ENCODE data around the gene FAM120B.
"Not testable (repeated sequence)": the region's sequence is repeated elsewhere in the genome, so short reads cannot be mapped to it uniquely, and the experiment has no call there.

FAM120B gene

DNA sequence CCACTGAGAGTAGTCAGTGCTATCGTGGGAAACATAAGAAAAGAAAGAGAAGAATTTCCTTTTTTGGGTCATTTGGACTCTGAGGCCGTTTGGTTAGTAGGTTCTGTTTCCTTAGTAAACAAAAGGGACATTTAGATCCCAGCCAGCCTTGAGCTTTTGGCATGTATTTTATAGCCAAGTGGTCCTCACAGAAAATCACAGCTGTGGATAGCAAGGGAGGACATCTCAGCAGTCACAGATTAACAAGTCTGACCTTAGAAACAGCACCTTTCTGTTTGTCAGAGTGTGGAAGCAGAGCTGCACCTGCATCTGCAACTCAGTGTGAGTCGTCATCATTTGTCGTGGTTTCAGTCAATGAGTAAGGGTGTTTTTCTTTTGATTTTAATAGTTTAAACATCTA is 40.5 kb downstream of the FAM120B start:
- no peak overlapping the region for H3K4me3 ChIP-seq (ENCODE audit: low read depth, low read length)
- TF ChIP-seq, protein P1, sequence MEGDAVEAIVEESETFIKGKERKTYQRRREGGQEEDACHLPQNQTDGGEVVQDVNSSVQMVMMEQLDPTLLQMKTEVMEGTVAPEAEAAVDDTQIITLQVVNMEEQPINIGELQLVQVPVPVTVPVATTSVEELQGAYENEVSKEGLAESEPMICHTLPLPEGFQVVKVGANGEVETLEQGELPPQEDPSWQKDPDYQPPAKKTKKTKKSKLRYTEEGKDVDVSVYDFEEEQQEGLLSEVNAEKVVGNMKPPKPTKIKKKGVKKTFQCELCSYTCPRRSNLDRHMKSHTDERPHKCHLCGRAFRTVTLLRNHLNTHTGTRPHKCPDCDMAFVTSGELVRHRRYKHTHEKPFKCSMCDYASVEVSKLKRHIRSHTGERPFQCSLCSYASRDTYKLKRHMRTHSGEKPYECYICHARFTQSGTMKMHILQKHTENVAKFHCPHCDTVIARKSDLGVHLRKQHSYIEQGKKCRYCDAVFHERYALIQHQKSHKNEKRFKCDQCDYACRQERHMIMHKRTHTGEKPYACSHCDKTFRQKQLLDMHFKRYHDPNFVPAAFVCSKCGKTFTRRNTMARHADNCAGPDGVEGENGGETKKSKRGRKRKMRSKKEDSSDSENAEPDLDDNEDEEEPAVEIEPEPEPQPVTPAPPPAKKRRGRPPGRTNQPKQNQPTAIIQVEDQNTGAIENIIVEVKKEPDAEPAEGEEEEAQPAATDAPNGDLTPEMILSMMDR (conservative IDR thresholded peaks at IDR 0.05; ENCODE audit: low read depth, low read length), result no peak
- DNase-seq (ENCODE audit: low read depth), result no peak

GRCh38 chr6:170347975-170348374 is 41.4 kb downstream of the FAM120B start:
- no peak for DNase-seq (ENCODE audit: low read depth)
- TF ChIP-seq, protein P1 (conservative IDR thresholded peaks at IDR 0.05; ENCODE audit: low read depth, low read length), result no peak
- H3K4me3 ChIP-seq (ENCODE audit: low read depth, low read length), result no peak overlapping the region

GRCh38 chr6:170351456-170351855 is 44.9 kb downstream of the FAM120B start:
- H3K4me3 ChIP-seq (ENCODE audit: low read depth, low read length); DNase-seq (ENCODE audit: low read depth): not testable (repeated sequence)

DNA sequence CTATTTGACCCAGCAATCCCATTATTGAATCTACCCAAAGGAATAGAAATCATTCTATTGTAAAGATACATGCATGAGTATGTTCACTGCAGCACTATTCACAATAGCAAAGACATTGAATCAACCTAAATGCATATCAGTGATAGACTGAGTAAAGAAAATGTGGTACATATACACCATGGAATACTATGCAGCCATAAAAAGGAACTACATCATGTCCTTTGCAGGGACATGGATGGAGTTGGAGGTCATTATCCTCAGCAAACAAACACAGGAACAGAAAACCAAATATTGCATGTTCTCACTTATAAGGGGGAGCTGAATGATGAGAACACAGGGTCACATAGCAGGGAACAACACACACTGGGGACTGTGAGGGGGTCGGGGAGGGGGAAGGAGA is 48.6 kb downstream of the FAM120B start:
- not testable (repeated sequence) for H3K4me3 ChIP-seq (ENCODE audit: low read depth, low read length); DNase-seq (ENCODE audit: low read depth)

DNA sequence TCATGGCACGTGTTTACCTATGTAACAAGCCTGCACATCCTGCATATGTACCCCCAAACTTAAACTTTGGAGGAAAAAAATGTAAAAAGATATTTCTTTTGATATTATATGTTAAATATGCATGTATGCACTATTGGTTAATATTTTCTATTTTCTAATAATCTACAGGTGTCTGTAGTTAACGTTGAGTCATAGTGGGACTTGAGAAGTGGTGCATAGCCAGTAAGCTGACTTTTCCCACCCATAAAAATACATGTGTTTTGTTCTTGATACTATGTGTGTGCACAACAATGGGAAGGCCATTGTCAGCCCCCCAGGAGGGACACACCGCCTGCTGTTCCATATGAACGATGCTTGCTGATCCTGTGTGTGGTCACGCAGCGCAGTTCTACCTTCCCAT is 49.1 kb downstream of the FAM120B start:
- TF ChIP-seq, protein P1 (conservative IDR thresholded peaks at IDR 0.05; ENCODE audit: low read depth, low read length), result no peak
- DNase-seq (ENCODE audit: low read depth), result no peak
- H3K4me3 ChIP-seq (ENCODE audit: low read depth, low read length), result no peak overlapping the region

- no peak for DNase-seq (ENCODE audit: low read depth)
- TF ChIP-seq, protein P1 (conservative IDR thresholded peaks at IDR 0.05; ENCODE audit: low read depth, low read length), result no peak
- H3K4me3 ChIP-seq (ENCODE audit: low read depth, low read length), result no peak overlapping the region
Observed at GRCh38 chr6:170357812-170358211, 51.3 kb downstream of the FAM120B start.

GRCh38 chr6:170358496-170358895 is 51.9 kb downstream of the FAM120B start:
- H3K4me3 ChIP-seq (ENCODE audit: low read depth, low read length), result no peak overlapping the region
- TF ChIP-seq, protein P1 (conservative IDR thresholded peaks at IDR 0.05; ENCODE audit: low read depth, low read length), result no peak
- DNase-seq (ENCODE audit: low read depth), result no peak

DNA sequence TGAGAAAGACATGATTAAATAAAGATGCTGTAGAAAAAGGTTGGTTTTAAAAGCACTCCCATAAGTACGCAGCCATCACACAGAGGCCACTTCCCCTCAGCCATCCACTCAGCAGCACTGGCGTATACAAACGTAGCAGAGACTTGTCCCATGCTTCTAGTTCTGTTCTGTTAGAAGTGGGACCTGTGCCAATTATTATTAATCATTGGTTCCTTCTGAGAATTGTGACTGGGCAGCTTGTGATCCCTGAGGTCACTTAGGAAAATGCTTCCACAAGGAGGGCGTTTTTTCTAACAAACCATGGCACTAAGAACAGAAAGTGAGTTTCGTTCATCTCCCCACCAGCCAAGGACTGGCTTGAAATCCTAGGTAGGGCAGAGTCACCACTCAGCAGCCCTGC is 53.9 kb downstream of the FAM120B start:
- DNase-seq (ENCODE audit: low read depth), result peak; percentile 56
- no peak overlapping the region for H3K4me3 ChIP-seq (ENCODE audit: low read depth, low read length)
- TF ChIP-seq, protein P1 (conservative IDR thresholded peaks at IDR 0.05; ENCODE audit: low read depth, low read length), result no peak
